HCT116 (cell line): ENCODE data around the gene TSPAN6. TPM values are rescaled to one million over a fixed set of nuclear protein-coding genes. Genes with fewer than 3 reads are reported as not detected.

Experiments
- ATAC-seq: fragments of 200-7000 bp; cut with Tn5 transposase; 2 replicates; pipeline ENCODE4 v1.9.1; 2020; ENCODE audit warnings: mild to moderate bottlenecking, moderate library complexity
- BruUV-seq: library from RNA; stranded (reverse); fragments of 400-500 nt; replicated peaks from 2 replicates; lab custom pipeline; 2021; lab: Mats Ljungman, UMichigan
- CTCF ChIA-PET: fragments of 300-600 bp; sonication (Branson Sonifier 250); formaldehyde crosslinking; loops from one replicate; lab custom pipeline; 2021; ENCODE audit warnings: antibody characterized with exemption; lab: Charles Lee
- POLR2A ChIA-PET: fragments of 300-600, 350-600 bp; sonication (Branson Sonifier 250); formaldehyde crosslinking; loops from one replicate; lab custom pipeline; 2021; ENCODE audit warnings: antibody characterized with exemption; lab: Charles Lee
- RAD21 ChIA-PET, 2 experiments: fragments of 300-600 bp; sonication (Branson Sonifier 250); formaldehyde crosslinking; loops; one replicate each; lab custom pipeline; 2023; ENCODE audit warnings: low total read pairs in 2 of 2; ENCODE audit not compliant: uncharacterized antibody in 2 of 2, unreplicated experiment in 2 of 2, low non-redundant PET in 1 of 2; lab: Charles Lee
- DNase-seq: peaks from one replicate; pipeline ENCODE4 v3.0.0-alpha.2; 2010; ENCODE audit warnings: low read depth, low spot score
- H2AFZ ChIP-seq: fragments of 200-600 bp; shearing (Covaris generic), sonication (generic); 2 replicates; pipeline ENCODE4 v1.6.1; 2017; ENCODE audit warnings: low read depth, mixed run types, mixed read lengths, antibody characterized with exemption, low read length; ENCODE audit not compliant: poor library complexity, severe bottlenecking
- H3K27ac ChIP-seq: 2 replicates; pipeline ENCODE4 v1.5.1; 2012; ENCODE audit warnings: low read depth, low read length
- H3K27me3 ChIP-seq: fragments of 200-600 bp; sonication (generic); 2 replicates; pipeline ENCODE4 v1.6.1; 2016; ENCODE audit warnings: mixed run types, low read length, mixed read lengths; ENCODE audit not compliant: insufficient read depth
- H3K36me3 ChIP-seq, 2 experiments: fragments of 200-500 bp in 1 of 2; fragments of 200-600 bp in 1 of 2; sonication (Bioruptor generic) in 1 of 2; sonication (generic) in 1 of 2; 2 replicates each; pipeline versions ENCODE4 v1.5.1 to v1.6.1; 2014 to 2016; ENCODE audit warnings: low read length in 2 of 2, inconsistent platforms in 1 of 2, mixed read lengths in 1 of 2, mixed run types in 1 of 2; ENCODE audit not compliant: insufficient read depth in 2 of 2, control insufficient read depth in 1 of 2
- H3K4me1 ChIP-seq, 2 experiments: fragments of 200-600 bp in 1 of 2; sonication (generic) in 1 of 2; 2 replicates each; pipeline versions ENCODE4 v1.5.1 to v1.6.1; 2012 to 2017; ENCODE audit warnings: low read length in 2 of 2, inconsistent platforms in 1 of 2, mild to moderate bottlenecking in 1 of 2, mixed read lengths in 1 of 2, mixed run types in 1 of 2, moderate library complexity in 1 of 2; ENCODE audit not compliant: insufficient read depth in 2 of 2, control insufficient read depth in 1 of 2
- H3K4me2 ChIP-seq: fragments of 200-600 bp; sonication (generic); 2 replicates; pipeline ENCODE4 v1.6.1; 2017; ENCODE audit warnings: mixed run types, low read length, mixed read lengths
- H3K4me3 ChIP-seq, 2 experiments: fragments of 200-600 bp in 1 of 2; sonication (generic) in 1 of 2; replicated peaks in 1 of 2; 2 replicates each; pipeline ENCODE4 v1.5.1; 2011 to 2016; ENCODE audit warnings: low read length in 2 of 2, control low read depth in 1 of 2, low read depth in 1 of 2, mild to moderate bottlenecking in 1 of 2, mixed read lengths in 1 of 2, mixed run types in 1 of 2
- H3K79me2 ChIP-seq: fragments of 200-600 bp; sonication (generic); 2 replicates; pipeline ENCODE4 v1.6.1; 2017; ENCODE audit warnings: mild to moderate bottlenecking, mixed run types, low read length, moderate library complexity, mixed read lengths; ENCODE audit not compliant: insufficient read depth
- H3K9ac ChIP-seq: fragments of 200-600 bp; sonication (generic); 2 replicates; pipeline ENCODE4 v1.6.1; 2016; ENCODE audit warnings: low read length, mixed read lengths
- H3K9me2 ChIP-seq: fragments of 200-600 bp; sonication (generic), shearing (Covaris generic); 2 replicates; pipeline ENCODE4 v1.6.1; 2017; ENCODE audit warnings: mixed run types, mild to moderate bottlenecking, moderate library complexity; ENCODE audit not compliant: insufficient read depth
- H3K9me3 ChIP-seq, 2 experiments: fragments of 200-500 bp in 1 of 2; fragments of 200-600 bp in 1 of 2; sonication (Bioruptor generic) in 1 of 2; sonication (generic) in 1 of 2; 2 replicates each; pipeline ENCODE4 v1.6.1; 2014 to 2017; ENCODE audit warnings: low read length in 2 of 2, mixed read lengths in 2 of 2, inconsistent platforms in 1 of 2, low read depth in 1 of 2, mild to moderate bottlenecking in 1 of 2, mixed run types in 1 of 2, moderate library complexity in 1 of 2; ENCODE audit not compliant: control insufficient read depth in 1 of 2, insufficient read depth in 1 of 2
- H4K20me1 ChIP-seq: fragments of 200-600 bp; sonication (generic), shearing (Covaris generic); 2 replicates; pipeline ENCODE4 v1.6.1; 2017; ENCODE audit warnings: mixed run types, mild to moderate bottlenecking, moderate library complexity; ENCODE audit not compliant: insufficient read depth
- ATF3 ChIP-seq: IDR thresholded peaks from 2 replicates; pipeline ENCODE4 v1.6.1; 2012
- CBX3 ChIP-seq: IDR thresholded peaks from 2 replicates; pipeline ENCODE4 v1.6.1; 2012; ENCODE audit warnings: low read depth
- CEBPB ChIP-seq: IDR thresholded peaks from 2 replicates; pipeline ENCODE4 v1.6.1; 2012; ENCODE audit warnings: low read depth
- CTCF ChIP-seq, 3 experiments: fragments of 200-600 bp in 1 of 3; sonication (generic) in 1 of 3; IDR thresholded peaks in 2 of 3; conservative IDR thresholded peaks in 1 of 3; 2 replicates each; pipeline ENCODE4 v1.5.1; 2012 to 2017; ENCODE audit warnings: low read depth in 2 of 3, low read length in 2 of 3, antibody characterized with exemption in 1 of 3, borderline replicate concordance in 1 of 3, control low read depth in 1 of 3, mild to moderate bottlenecking in 1 of 3, mixed read lengths in 1 of 3, mixed run types in 1 of 3, moderate library complexity in 1 of 3; ENCODE audit not compliant: insufficient read depth in 1 of 3
- EZH2 ChIP-seq: fragments of 200-600 bp; sonication (generic); IDR thresholded peaks from 2 replicates; pipeline ENCODE4 v1.6.1; 2017; ENCODE audit warnings: antibody characterized with exemption, mixed run types
- FOSL1 ChIP-seq: IDR thresholded peaks from 2 replicates; pipeline ENCODE4 v1.6.1; 2012; ENCODE audit warnings: low read depth
- JUND ChIP-seq: IDR thresholded peaks from 2 replicates; pipeline ENCODE4 v1.6.1; 2012
- MAX ChIP-seq: IDR thresholded peaks from 2 replicates; pipeline ENCODE4 v1.6.1; 2012
- POLR2A ChIP-seq: IDR thresholded peaks from 2 replicates; pipeline ENCODE4 v1.7.0; 2011; ENCODE audit warnings: borderline replicate concordance; ENCODE audit not compliant: insufficient read depth, insufficient read length; ENCODE audit errors: extremely low read depth
- POLR2AphosphoS5 ChIP-seq: IDR thresholded peaks from 2 replicates; pipeline ENCODE4 v1.6.1; 2011; ENCODE audit warnings: mild to moderate bottlenecking, low read depth, low read length, moderate library complexity
- RAD21 ChIP-seq: IDR thresholded peaks from 2 replicates; pipeline ENCODE4 v1.6.1; 2012; ENCODE audit warnings: low read depth, mild to moderate bottlenecking
- REST ChIP-seq: IDR thresholded peaks from 2 replicates; pipeline ENCODE4 v1.6.1; 2012; ENCODE audit warnings: low read depth
- SP1 ChIP-seq: IDR thresholded peaks from 2 replicates; pipeline ENCODE4 v1.6.1; 2012; ENCODE audit warnings: low read depth
- TCF7L2 ChIP-seq: IDR thresholded peaks from 2 replicates; pipeline ENCODE4 v1.7.0; 2011; ENCODE audit warnings: borderline replicate concordance, inconsistent platforms; ENCODE audit not compliant: insufficient read depth, insufficient read length; ENCODE audit errors: extremely low read depth
- YY1 ChIP-seq: IDR thresholded peaks from 2 replicates; pipeline ENCODE4 v1.6.1; 2011; ENCODE audit warnings: low read length, low read depth, moderate library complexity, mild to moderate bottlenecking; ENCODE audit not compliant: insufficient replicate concordance; ENCODE audit errors: extremely low read depth
- ZBTB33 ChIP-seq: IDR thresholded peaks from 2 replicates; pipeline ENCODE4 v1.6.1; 2011; ENCODE audit warnings: mild to moderate bottlenecking, low read length, moderate library complexity; ENCODE audit not compliant: insufficient replicate concordance; ENCODE audit errors: extremely low read depth
- ZFX ChIP-seq: fragments of 450-650 bp; IDR thresholded peaks from 2 replicates; pipeline ENCODE4 v1.6.1; 2017
- ZNF274 ChIP-seq: fragments of 200-500 bp; sonication (Bioruptor generic); IDR thresholded peaks from 2 replicates; pipeline ENCODE4 v1.6.1; 2014; ENCODE audit warnings: mild to moderate bottlenecking, low read depth, low read length, inconsistent platforms
- intact Hi-C: fragments of 100-400 bp; cut with micrococcal nuclease; formaldehyde crosslinking; loops from 2 replicates; pipeline ENCODE4 v1.10.0; 2022
- total RNA-seq: library from RNA; stranded (reverse); gene quantifications from one replicate; pipeline ENCODE4 v1.2.1, GENCODE V29; 2021; ENCODE audit not compliant: unreplicated experiment

Gene TSPAN6
- total RNA-seq, 1 experiment from 2014 or later: 25.0 TPM

- Histone ChIP-seq H3K4me2 (no peak overlapping the region), H3K36me3 (no peaks in the 10 kb centered on the region), H3K79me2 (no peaks in the 10 kb centered on the region), H3K27me3 (no peaks in the 10 kb centered on the region), H3K4me1 (peaks cover 0 to 2% of the 10 kb centered on the region in 2 experiments; a peak in 1 of 4 replicates), H2AFZ (no peak overlapping the region), H3K9ac (no peak overlapping the region), H4K20me1 (no peaks in the 10 kb centered on the region)
- intact Hi-C loops: no loop called here
- CTCF ChIA-PET: interaction anchor here (0.7 kb wide), 1 partner anchor 12 kb away, joined by 4 read pairs; no protein-coding TSS in a partner anchor
- TF ChIP-seq ZFX (no peak), FOSL1 (no peak), POLR2AphosphoS5 (no peak), RAD21 (no peak), TCF7L2 (no peak), EZH2 (no peak), REST (no peak), POLR2A (no peak), MAX (no peak), JUND (no peak), CTCF (IDR thresholded peaks at IDR 0.05 in 2 of 3, conservative IDR thresholded peaks at IDR 0.05 in 1 of 3; ENCODE audit: borderline replicate concordance in 1 of 3, insufficient read depth in 1 of 3, low read depth in 2 of 3, low read length in 2 of 3) (no peak), SP1 (no peak), ZNF274 (no peak), ZBTB33 (no peak), YY1 (no peak), CBX3 (no peak), CEBPB (no peak), ATF3 (no peak)
- TF ChIP-seq, all 23 proteins: peak for 0
- ATAC-seq (no peak), DNase-seq (no peak)
- no TSS peak for BruUV-seq
- ChIA-PET RAD21 (no interaction called here), POLR2A (no interaction called here)
- H3K9me2 ChIP-seq: no peaks in the 10 kb centered on the region
- H3K9me3 ChIP-seq: no peaks in the 10 kb centered on the region
- no peak overlapping the region for H3K4me3 ChIP-seq
- H3K27ac ChIP-seq: no peak overlapping the region
Observed at GRCh38 chrX:100659431-100660137, 23.0 kb upstream of the TSPAN6 start.
